Measurements from ENCODE around the gene SUGP2. TPM values are rescaled to one million over a fixed set of nuclear protein-coding genes. Genes with fewer than 3 reads are reported as not detected.

The SUGP2 gene
- total RNA-seq, 1 donor from 2014 or later, result 29.5 TPM

DNA sequence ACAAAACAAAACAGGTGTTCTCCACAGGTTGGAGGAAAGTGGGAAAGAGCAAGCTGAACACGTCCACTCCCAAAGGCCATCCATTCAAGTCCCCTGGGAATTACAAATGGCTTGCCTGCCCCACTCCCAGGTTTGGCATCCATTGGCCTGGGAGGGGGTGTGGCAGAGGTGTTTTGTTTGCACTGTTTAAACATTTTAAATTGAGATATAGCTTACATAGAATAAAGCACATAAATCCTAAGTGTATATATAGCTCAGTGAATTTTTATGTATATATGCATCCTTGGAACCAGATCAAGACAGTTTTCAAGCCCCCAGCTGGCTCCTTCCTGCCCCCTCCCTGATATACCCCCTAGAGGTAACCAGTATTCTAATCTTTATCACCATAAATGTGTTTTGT lies 43.2 kb upstream of the SUGP2 start:
- Histone ChIP-seq H3K27me3 (ENCODE audit: control insufficient read depth, insufficient read depth, low read length) (peaks cover under 1% of the 10 kb centered on the region), H3K36me3 (ENCODE audit: control insufficient read depth, insufficient read depth, low read length) (no peaks in the 10 kb centered on the region), H3K4me3 (ENCODE audit: low read depth, low read length) (no peak overlapping the region)
- TF ChIP-seq, protein P1, sequence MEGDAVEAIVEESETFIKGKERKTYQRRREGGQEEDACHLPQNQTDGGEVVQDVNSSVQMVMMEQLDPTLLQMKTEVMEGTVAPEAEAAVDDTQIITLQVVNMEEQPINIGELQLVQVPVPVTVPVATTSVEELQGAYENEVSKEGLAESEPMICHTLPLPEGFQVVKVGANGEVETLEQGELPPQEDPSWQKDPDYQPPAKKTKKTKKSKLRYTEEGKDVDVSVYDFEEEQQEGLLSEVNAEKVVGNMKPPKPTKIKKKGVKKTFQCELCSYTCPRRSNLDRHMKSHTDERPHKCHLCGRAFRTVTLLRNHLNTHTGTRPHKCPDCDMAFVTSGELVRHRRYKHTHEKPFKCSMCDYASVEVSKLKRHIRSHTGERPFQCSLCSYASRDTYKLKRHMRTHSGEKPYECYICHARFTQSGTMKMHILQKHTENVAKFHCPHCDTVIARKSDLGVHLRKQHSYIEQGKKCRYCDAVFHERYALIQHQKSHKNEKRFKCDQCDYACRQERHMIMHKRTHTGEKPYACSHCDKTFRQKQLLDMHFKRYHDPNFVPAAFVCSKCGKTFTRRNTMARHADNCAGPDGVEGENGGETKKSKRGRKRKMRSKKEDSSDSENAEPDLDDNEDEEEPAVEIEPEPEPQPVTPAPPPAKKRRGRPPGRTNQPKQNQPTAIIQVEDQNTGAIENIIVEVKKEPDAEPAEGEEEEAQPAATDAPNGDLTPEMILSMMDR (IDR thresholded peaks at IDR 0.05; ENCODE audit: insufficient read depth, low read length, poor library complexity, severe bottlenecking), result no peak
- no peak for DNase-seq (ENCODE audit: low read depth)

DNA sequence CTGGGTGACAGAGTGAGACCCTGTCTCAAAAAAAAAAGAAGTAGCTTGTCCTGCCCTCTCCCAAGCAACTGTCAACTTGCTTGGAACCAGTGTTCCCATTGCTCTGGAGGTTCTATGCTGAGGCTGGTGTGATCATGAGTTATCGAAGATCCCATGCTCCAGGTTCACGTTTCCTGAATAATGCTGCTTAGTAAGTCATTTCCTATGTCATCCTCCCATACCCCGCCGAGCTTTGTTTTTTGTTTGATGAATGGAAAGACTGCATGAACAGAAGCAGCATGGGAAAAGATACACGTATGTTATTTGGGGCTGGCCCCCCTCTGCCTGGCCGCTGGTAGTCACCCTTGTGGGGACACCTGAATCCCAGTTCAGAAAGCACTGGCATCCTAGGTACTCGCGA lies 41.8 kb upstream of the SUGP2 start:
- Histone ChIP-seq H3K4me3 (ENCODE audit: low read depth, low read length) (no peak overlapping the region), H3K36me3 (ENCODE audit: control insufficient read depth, insufficient read depth, low read length) (no peaks in the 10 kb centered on the region)
- TF ChIP-seq, protein P1 (IDR thresholded peaks at IDR 0.05; ENCODE audit: insufficient read depth, low read length, poor library complexity, severe bottlenecking), result no peak

DNA sequence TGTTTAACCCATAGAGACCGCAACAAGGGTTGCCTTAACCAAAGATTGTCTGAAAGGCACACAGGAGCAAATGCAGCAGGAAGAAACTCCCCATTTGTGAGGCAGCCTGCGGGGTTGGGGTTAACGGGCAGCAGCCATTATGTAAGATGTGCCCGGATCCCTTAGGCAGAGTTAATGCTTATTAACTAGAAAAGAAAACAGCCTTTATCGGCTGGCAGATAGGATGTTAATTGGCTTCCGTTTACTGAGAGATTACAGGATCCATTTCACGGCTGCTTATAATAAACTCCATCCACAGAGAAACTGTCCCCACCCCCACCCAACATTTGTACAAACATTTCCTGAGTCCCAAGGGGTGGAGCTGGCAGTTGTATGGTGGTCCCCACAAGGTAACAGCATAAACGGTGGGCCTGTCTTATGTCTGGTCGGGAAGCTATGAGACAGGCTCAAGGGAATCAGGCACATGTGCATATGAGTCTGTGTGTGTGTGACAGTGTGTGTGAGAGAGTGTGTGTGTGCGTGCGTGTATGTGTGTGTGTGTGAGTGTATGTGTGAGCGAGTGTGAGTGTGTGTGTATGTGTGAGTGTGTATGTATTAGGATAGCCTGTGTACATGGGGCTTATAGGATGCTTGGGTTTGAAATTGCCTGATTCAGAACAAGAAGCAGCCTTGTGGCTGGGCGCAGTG lies 41.0 kb upstream of the SUGP2 start:
- DNase-seq (ENCODE audit: low read depth), result no peak
- H3K36me3 ChIP-seq (ENCODE audit: control insufficient read depth, insufficient read depth, low read length), result no peaks in the 10 kb centered on the region
- no peaks in the 10 kb centered on the region for H3K27me3 ChIP-seq (ENCODE audit: control insufficient read depth, insufficient read depth, low read length)
- H3K4me3 ChIP-seq (ENCODE audit: low read depth, low read length), result no peak overlapping the region
- TF ChIP-seq, protein P1 (IDR thresholded peaks at IDR 0.05; ENCODE audit: insufficient read depth, low read length, poor library complexity, severe bottlenecking), result no peak

More for the DNA sequence above, 41.8 kb upstream of the SUGP2 start:
- no peaks in the 10 kb centered on the region for H3K27me3 ChIP-seq (ENCODE audit: control insufficient read depth, insufficient read depth, low read length)
- no peak for DNase-seq (ENCODE audit: low read depth)

DNA sequence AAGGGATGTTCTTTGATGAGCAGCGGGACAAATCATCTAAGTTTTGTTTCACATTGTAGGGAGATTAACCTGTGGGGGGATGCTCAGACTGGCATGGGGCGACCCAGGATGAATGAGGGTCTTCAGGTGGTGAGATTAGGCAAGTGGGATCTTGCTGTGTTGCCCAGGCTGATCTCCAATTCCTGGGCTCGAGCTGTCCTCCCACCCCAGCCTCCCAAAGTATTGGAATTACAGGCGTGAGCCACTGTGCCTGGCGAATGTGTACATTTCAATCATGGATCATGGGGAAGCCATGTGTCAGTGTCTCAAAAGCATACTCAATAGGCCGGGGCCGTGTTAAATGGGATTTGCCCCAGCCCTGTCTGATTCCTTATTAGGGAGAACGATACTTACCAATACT lies 38.6 kb upstream of the SUGP2 start:
- Histone ChIP-seq H3K27me3 (ENCODE audit: control insufficient read depth, insufficient read depth, low read length) (no peaks in the 10 kb centered on the region), H3K4me3 (ENCODE audit: low read depth, low read length) (no peak overlapping the region), H3K36me3 (ENCODE audit: control insufficient read depth, insufficient read depth, low read length) (no peaks in the 10 kb centered on the region)
- DNase-seq (ENCODE audit: low read depth), result no peak
- TF ChIP-seq, protein P1 (IDR thresholded peaks at IDR 0.05; ENCODE audit: insufficient read depth, low read length, poor library complexity, severe bottlenecking), result no peak

DNA sequence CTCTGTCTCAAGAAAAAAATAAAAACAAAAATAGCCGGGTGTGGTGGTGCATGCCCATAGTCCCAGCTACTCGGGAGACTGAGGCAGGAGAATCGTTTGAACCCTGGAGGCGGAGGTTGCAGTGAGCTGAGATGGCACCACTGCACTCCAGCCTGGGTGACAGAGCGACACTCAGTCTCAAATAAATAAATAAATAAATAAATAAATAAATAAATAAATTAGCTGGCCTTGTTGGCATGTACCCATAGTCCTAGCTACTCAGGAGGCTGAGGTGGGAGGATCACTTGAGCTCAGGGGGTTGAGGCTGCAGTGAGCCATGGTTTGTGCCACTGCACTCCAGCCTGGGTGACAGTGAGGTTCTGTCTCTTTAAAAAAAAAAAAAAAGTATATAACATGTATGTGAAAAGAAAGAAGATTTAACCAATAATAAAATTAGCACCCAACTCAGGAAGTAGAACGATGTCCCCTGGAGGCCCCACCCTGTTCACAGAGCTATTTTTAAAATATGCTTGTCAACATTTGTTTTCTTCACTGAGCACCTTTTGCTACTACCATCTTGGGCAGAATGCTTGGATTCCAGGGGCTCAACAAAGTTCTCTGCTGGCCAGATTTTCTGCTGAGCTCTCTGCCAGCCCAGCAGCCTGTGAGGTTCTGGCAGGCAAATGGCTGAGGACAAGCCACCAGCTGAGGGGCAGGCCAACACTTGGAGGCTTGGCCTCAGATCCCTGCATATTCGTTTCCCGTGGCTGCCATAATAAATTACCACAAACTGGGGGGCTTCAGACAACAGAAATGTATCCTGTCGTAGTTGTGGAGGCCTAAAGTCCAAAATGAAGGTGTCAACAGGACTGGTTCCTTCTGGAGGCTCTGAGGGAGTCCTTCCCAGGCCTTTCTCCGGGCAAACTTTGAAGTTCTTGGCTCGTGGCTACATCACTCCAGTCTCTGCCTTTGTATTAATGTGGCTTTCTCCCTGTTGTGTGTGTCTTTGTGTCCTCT lies 35.6 kb upstream of the SUGP2 start:
- H3K4me3 ChIP-seq (ENCODE audit: low read depth, low read length), result no peak overlapping the region
- TF ChIP-seq, protein P1 (IDR thresholded peaks at IDR 0.05; ENCODE audit: insufficient read depth, low read length, poor library complexity, severe bottlenecking), result no peak
- no peaks in the 10 kb centered on the region for H3K27me3 ChIP-seq (ENCODE audit: control insufficient read depth, insufficient read depth, low read length)
- no peaks in the 10 kb centered on the region for H3K36me3 ChIP-seq (ENCODE audit: control insufficient read depth, insufficient read depth, low read length)
- no peak for DNase-seq (ENCODE audit: low read depth)

All from kidney epithelial cell (primary cell).